H9 (cell line): ENCODE data around the gene PTTG1IP. TPM values are rescaled to one million over a fixed set of nuclear protein-coding genes. Genes with fewer than 3 reads are reported as not detected.

ENCODE experiments used
- DNase-seq: peaks from one replicate; pipeline ENCODE4 v3.0.0-alpha.2; 2017
- H2AFZ ChIP-seq: one replicate; pipeline ENCODE4 v1.6.1; 2013; ENCODE audit warnings: mild to moderate bottlenecking, low read length, control low read depth, moderate library complexity
- H2AK5ac ChIP-seq: 2 replicates; pipeline ENCODE4 v1.6.1; 2013; ENCODE audit warnings: low read length, control low read depth, mixed read lengths; ENCODE audit not compliant: insufficient read length
- H2BK120ac ChIP-seq: one replicate; pipeline ENCODE4 v1.6.1; 2013; ENCODE audit warnings: low read depth, mild to moderate bottlenecking, low read length, control low read depth, inconsistent platforms; ENCODE audit not compliant: poor library complexity, severe bottlenecking
- H2BK12ac ChIP-seq: 2 replicates; pipeline ENCODE4 v1.6.1; 2013; ENCODE audit warnings: low read length, control low read depth, mixed read lengths, low read depth; ENCODE audit not compliant: insufficient read length
- H2BK15ac ChIP-seq: 2 replicates; pipeline ENCODE4 v1.6.1; 2013; ENCODE audit warnings: low read depth, low read length, control low read depth
- H2BK20ac ChIP-seq: one replicate; pipeline ENCODE4 v1.6.1; 2013; ENCODE audit warnings: low read depth, mild to moderate bottlenecking, low read length, control low read depth, inconsistent platforms; ENCODE audit not compliant: poor library complexity, severe bottlenecking
- H2BK5ac ChIP-seq: 2 replicates; pipeline ENCODE4 v1.6.1; 2013; ENCODE audit warnings: low read length, control low read depth, mixed read lengths; ENCODE audit not compliant: insufficient read length
- H3K14ac ChIP-seq: 2 replicates; pipeline ENCODE4 v1.6.1; 2013; ENCODE audit warnings: low read length, control low read depth; ENCODE audit not compliant: insufficient read depth
- H3K18ac ChIP-seq: 2 replicates; pipeline ENCODE4 v1.6.1; 2013; ENCODE audit warnings: low read depth, mild to moderate bottlenecking, mixed read lengths, low read length, control low read depth; ENCODE audit not compliant: insufficient read length
- H3K23ac ChIP-seq: 2 replicates; pipeline ENCODE4 v1.6.1; 2013; ENCODE audit warnings: low read length, control low read depth, mixed read lengths, low read depth; ENCODE audit not compliant: insufficient read length
- H3K23me2 ChIP-seq: 2 replicates; pipeline ENCODE4 v1.6.1; 2013; ENCODE audit warnings: low read depth, mild to moderate bottlenecking, mixed read lengths, low read length, control low read depth; ENCODE audit not compliant: insufficient read length, poor library complexity, severe bottlenecking
- H3K27ac ChIP-seq: 2 replicates; pipeline ENCODE4 v1.5.1; 2013; ENCODE audit warnings: low read length, control low read depth, mixed read lengths, low read depth; ENCODE audit not compliant: insufficient read length
- H3K27me3 ChIP-seq: 2 replicates; pipeline ENCODE4 v1.6.1; 2013; ENCODE audit warnings: low read length, control low read depth, inconsistent platforms; ENCODE audit not compliant: insufficient read depth
- H3K4ac ChIP-seq: 2 replicates; pipeline ENCODE4 v1.6.1; 2013; ENCODE audit warnings: low read depth, mild to moderate bottlenecking, control low read depth, inconsistent platforms, low read length, moderate library complexity
- H3K4me1 ChIP-seq: 2 replicates; pipeline ENCODE4 v1.6.1; 2013; ENCODE audit warnings: low read length, control low read depth, inconsistent platforms; ENCODE audit not compliant: insufficient read depth
- H3K4me2 ChIP-seq: 2 replicates; pipeline ENCODE4 v1.6.1; 2013; ENCODE audit warnings: low read length, control low read depth, mixed read lengths; ENCODE audit not compliant: insufficient read length, insufficient read depth
- H3K56ac ChIP-seq: 2 replicates; pipeline ENCODE4 v1.6.1; 2013; ENCODE audit warnings: low read depth, mild to moderate bottlenecking, mixed read lengths, low read length, control low read depth; ENCODE audit not compliant: insufficient read length
- H3K79me1 ChIP-seq: 2 replicates; pipeline ENCODE4 v1.6.1; 2013; ENCODE audit warnings: low read depth, mild to moderate bottlenecking, moderate library complexity, low read length, control low read depth, inconsistent platforms; ENCODE audit not compliant: insufficient read depth, poor library complexity, severe bottlenecking
- H3K79me2 ChIP-seq: 2 replicates; pipeline ENCODE4 v1.6.1; 2013; ENCODE audit warnings: low read length, control low read depth, inconsistent platforms; ENCODE audit not compliant: insufficient read depth
- H3K9ac ChIP-seq: 2 replicates; pipeline ENCODE4 v1.6.1; 2013; ENCODE audit warnings: low read length, control low read depth, mixed read lengths; ENCODE audit not compliant: insufficient read length; ENCODE audit errors: extremely low read depth
- H3K9me3 ChIP-seq: one replicate; pipeline ENCODE4 v1.6.1; 2013; ENCODE audit warnings: low read depth, low read length, inconsistent platforms; ENCODE audit not compliant: control insufficient read depth
- H3T11ph ChIP-seq: one replicate; pipeline ENCODE4 v1.6.1; 2013; ENCODE audit warnings: mild to moderate bottlenecking, low read length, control low read depth, inconsistent platforms
- H4K20me1 ChIP-seq: one replicate; pipeline ENCODE4 v1.6.1; 2013; ENCODE audit not compliant: control insufficient read depth, insufficient read length, insufficient read depth
- H4K5ac ChIP-seq: 2 replicates; pipeline ENCODE4 v1.6.1; 2013; ENCODE audit warnings: low read depth, mild to moderate bottlenecking, mixed read lengths, low read length, control low read depth; ENCODE audit not compliant: insufficient read length
- H4K8ac ChIP-seq: replicated peaks from 2 replicates; pipeline ENCODE4 v1.6.1; 2013; ENCODE audit warnings: low read length, control low read depth, mixed read lengths, low read depth; ENCODE audit not compliant: insufficient read length
- H4K91ac ChIP-seq: 2 replicates; pipeline ENCODE4 v1.6.1; 2013; ENCODE audit warnings: low read depth, mild to moderate bottlenecking, moderate library complexity, mixed read lengths, low read length, control low read depth; ENCODE audit not compliant: insufficient read length
- H3K27ac Mint-ChIP-seq, 3 experiments: 2 replicates in 2 of 3; 3 replicates in 1 of 3; pipeline ENCODE4 v1.8.0; 2020 to 2021; ENCODE audit warnings: mixed read lengths in 3 of 3, mild to moderate bottlenecking in 1 of 3, moderate library complexity in 1 of 3
- H3K27me3 Mint-ChIP-seq: 2 replicates; pipeline ENCODE4 v1.8.0; 2021; ENCODE audit warnings: low read depth, mild to moderate bottlenecking, moderate library complexity, mixed read lengths
- H3K36me3 Mint-ChIP-seq, 3 experiments: 2 replicates in 2 of 3; 3 replicates in 1 of 3; pipeline ENCODE4 v1.8.0; 2020 to 2021; ENCODE audit warnings: low read depth in 3 of 3, mixed read lengths in 3 of 3; ENCODE audit not compliant: insufficient read depth in 1 of 3
- H3K4me1 Mint-ChIP-seq, 2 experiments: 2 replicates each; pipeline ENCODE4 v1.8.0; 2020; ENCODE audit warnings: mixed read lengths in 2 of 2
- H3K4me3 Mint-ChIP-seq, 2 experiments: 2 replicates in 1 of 2; 3 replicates in 1 of 2; pipeline ENCODE4 v1.8.0; 2020 to 2021; ENCODE audit warnings: mild to moderate bottlenecking in 2 of 2, mixed read lengths in 2 of 2, moderate library complexity in 1 of 2
- H3K9me3 Mint-ChIP-seq, 2 experiments: 2 replicates in 1 of 2; 3 replicates in 1 of 2; pipeline ENCODE4 v1.8.0; 2020; ENCODE audit warnings: mild to moderate bottlenecking in 2 of 2, mixed read lengths in 2 of 2, moderate library complexity in 1 of 2
- CTCF ChIP-seq: fragments of 200-600 bp; sonication (generic); conservative IDR thresholded peaks from 3 replicates; pipeline ENCODE4 v1.8.0; 2021; ENCODE audit warnings: antibody characterized with exemption, mild to moderate bottlenecking
- WGBS: extraction: QIAGEN DNeasy Blood & Tissue Kit; methylation state at CpG from one replicate; pipeline ENCODE4 v1.1.7; 2013; ENCODE audit warnings: missing lambda C conversion rate, low lambda C conversion rate, mixed read lengths; ENCODE audit not compliant: insufficient read length; ENCODE audit errors: extremely low coverage; 5-methylcytosine and 5-hydroxymethylcytosine counted together
- total RNA-seq: library from RNA; stranded (reverse); gene quantifications from 2 replicates; pipeline ENCODE4 v1.2.1, GENCODE V29; 2021

PTTG1IP gene
- total RNA-seq, 1 experiment from 2014 or later = 107 TPM

DNA sequence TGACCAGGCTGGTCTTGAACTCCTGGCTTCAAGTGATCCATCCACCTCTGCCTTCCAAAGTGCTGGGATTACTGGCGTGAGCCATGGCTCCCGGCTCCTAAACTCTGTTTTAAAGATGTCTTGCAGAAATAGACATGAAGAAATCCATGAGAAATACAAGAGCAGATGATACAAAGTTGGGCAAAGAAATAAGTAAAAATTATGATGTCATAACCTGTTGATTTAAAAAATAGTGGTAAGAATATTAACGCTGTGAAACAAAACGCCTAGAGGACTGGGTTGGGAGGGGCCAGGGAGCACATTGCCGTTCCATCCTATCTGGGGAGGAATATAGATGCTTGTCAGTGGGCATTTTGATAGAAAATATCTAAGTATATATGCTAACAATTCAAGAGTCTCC lies 48.4 kb upstream of the PTTG1IP start:
- Histone ChIP-seq H3K4me2 (no peak overlapping the region), H2BK12ac (no peak overlapping the region), H3K23me2 (no peaks in the 10 kb centered on the region), H2BK120ac (no peak overlapping the region), H2BK5ac (no peak overlapping the region), H2BK20ac (no peak overlapping the region), H3K4ac (no peak overlapping the region), H3K79me1 (no peaks in the 10 kb centered on the region), H3K9me3 (no peaks in the 10 kb centered on the region), H3K4me1 (peaks cover 3% of the 10 kb centered on the region; the same call in 1 of the 2 replicates), H2BK15ac (no peak overlapping the region), H3K56ac (no peak overlapping the region), H3K14ac (no peak overlapping the region), H3K79me2 (no peaks in the 10 kb centered on the region), H2AK5ac (no peak overlapping the region), H4K5ac (no peak overlapping the region), H3K27me3 (peaks cover 50% of the 10 kb centered on the region; the same call in 1 of the 2 replicates), H3K23ac (no peak overlapping the region), H3K9ac (no peak overlapping the region), H3K18ac (no peak overlapping the region), H4K91ac (no peak overlapping the region), H4K8ac (no peak overlapping the region), H2AFZ (no peak overlapping the region), H3T11ph (no peak overlapping the region), H3K27ac (no peak overlapping the region), H4K20me1 (no peaks in the 10 kb centered on the region)
- peaks cover 11 to 22% of the 10 kb centered on the region in 2 experiments for H3K4me1 Mint-ChIP-seq
- no CpG with 5 or more reads among the region's 5 CpGs for WGBS
- H3K9me3 Mint-ChIP-seq = no peaks in the 10 kb centered on the region; a peak in 1 of 5 replicates
- no peaks in the 10 kb centered on the region; a peak in 1 of 7 replicates for H3K36me3 Mint-ChIP-seq
- peaks cover 75% of the 10 kb centered on the region for H3K27me3 Mint-ChIP-seq
- TF ChIP-seq CTCF = no peak
- no peak for DNase-seq
- no peak overlapping the region; a peak in 1 of 7 replicates for H3K27ac Mint-ChIP-seq
- no peak overlapping the region for H3K4me3 Mint-ChIP-seq
